MCF 10A (cell line): ENCODE data around the gene ABCC2. TPM values are rescaled to one million over a fixed set of nuclear protein-coding genes. Genes with fewer than 3 reads are reported as not detected.

ENCODE experiments used
- BruUV-seq: library from RNA; stranded (reverse); fragments of 400-500 nt; replicated peaks from 2 replicates; lab custom pipeline; 2021; lab: Mats Ljungman, UMichigan
- CTCF ChIA-PET: fragments of 300-600 bp; sonication (Branson Sonifier 250); formaldehyde crosslinking; extraction: SDS; loops from one replicate; lab custom pipeline; 2021; ENCODE audit warnings: antibody characterized with exemption, inconsistent platforms; lab: Yijun Ruan, JAX
- POLR2A ChIA-PET: fragments of 300-600, 350-650 bp; sonication (Branson Sonifier 250); formaldehyde crosslinking; extraction: SDS; loops from one replicate; lab custom pipeline; 2020; ENCODE audit warnings: antibody characterized with exemption, inconsistent platforms; lab: Yijun Ruan, JAX
- DNase-seq: peaks from one replicate; pipeline ENCODE4 v3.0.0-alpha.2; 2018; ENCODE audit not compliant: unreplicated experiment
- H3K27ac Mint-ChIP-seq: one replicate; pipeline ENCODE4 v1.8.0; 2022; ENCODE audit warnings: mild to moderate bottlenecking, low read depth, mixed read lengths; ENCODE audit not compliant: unreplicated experiment
- H3K27me3 Mint-ChIP-seq: one replicate; pipeline ENCODE4 v1.8.0; 2022; ENCODE audit warnings: mixed read lengths; ENCODE audit not compliant: insufficient read depth, unreplicated experiment
- H3K36me3 Mint-ChIP-seq: one replicate; pipeline ENCODE4 v1.8.0; 2022; ENCODE audit warnings: mild to moderate bottlenecking, moderate library complexity, mixed read lengths; ENCODE audit not compliant: insufficient read depth, unreplicated experiment
- H3K4me1 Mint-ChIP-seq: one replicate; pipeline ENCODE4 v1.8.0; 2022; ENCODE audit warnings: mixed read lengths; ENCODE audit not compliant: insufficient read depth, unreplicated experiment
- H3K4me3 Mint-ChIP-seq: one replicate; pipeline ENCODE4 v1.8.0; 2022; ENCODE audit warnings: mild to moderate bottlenecking, moderate library complexity, mixed read lengths; ENCODE audit not compliant: unreplicated experiment
- H3K9me3 Mint-ChIP-seq: one replicate; pipeline ENCODE4 v1.8.0; 2022; ENCODE audit warnings: mixed read lengths; ENCODE audit not compliant: unreplicated experiment
- CTCF ChIP-seq: fragments of 200-600 bp; IDR thresholded peaks from one replicate; pipeline ENCODE4 v1.8.0; 2022; ENCODE audit warnings: antibody characterized with exemption, mild to moderate bottlenecking; ENCODE audit not compliant: unreplicated experiment
- intact Hi-C: fragments of 100-400 bp; cut with micrococcal nuclease; formaldehyde crosslinking; loops from 2 replicates; pipeline ENCODE4 v1.14.1; 2022
- total RNA-seq: library from RNA; stranded (reverse); gene quantifications from 2 replicates; pipeline ENCODE4 v1.2.3, GENCODE V29; 2022

Gene ABCC2
- total RNA-seq, 1 experiment from 2014 or later = 6.3 TPM

GRCh38 chr10:99851825-99852224, 69.4 kb downstream of the ABCC2 start:
- ChIA-PET POLR2A (no interaction called here), CTCF (interaction anchor here (11.4 kb wide), 1 partner anchor 195 kb away, joined by 175 read pairs; no protein-coding TSS in a partner anchor)
- Mint-ChIP-seq H3K27ac (no peak overlapping the region), H3K36me3 (no peaks in the 10 kb centered on the region), H3K27me3 (no peaks in the 10 kb centered on the region), H3K4me3 (no peak overlapping the region), H3K4me1 (no peaks in the 10 kb centered on the region), H3K9me3 (no peaks in the 10 kb centered on the region)
- no peak for DNase-seq
- BruUV-seq = no TSS peak
- intact Hi-C loops = no loop called here
- no peak for TF ChIP-seq CTCF

GRCh38 chr10:99852481-99853213, 70.2 kb downstream of the ABCC2 start:
- no peak for TF ChIP-seq CTCF
- BruUV-seq = no TSS peak
- Mint-ChIP-seq H3K27ac (no peak overlapping the region), H3K9me3 (no peaks in the 10 kb centered on the region), H3K36me3 (no peaks in the 10 kb centered on the region), H3K4me3 (no peak overlapping the region), H3K27me3 (no peaks in the 10 kb centered on the region), H3K4me1 (no peaks in the 10 kb centered on the region)
- CTCF ChIA-PET = interaction anchor here (0.7 to 11.4 kb wide), 4 partner anchors 7 to 460 kb away, joined by 3 to 175 read pairs (median 24); no protein-coding TSS in a partner anchor
- no peak for DNase-seq
- intact Hi-C loops = no loop called here
- POLR2A ChIA-PET = no interaction called here

- no peak overlapping the region for H3K27ac Mint-ChIP-seq
- no peaks in the 10 kb centered on the region for H3K27me3 Mint-ChIP-seq
- no peaks in the 10 kb centered on the region for H3K9me3 Mint-ChIP-seq
- POLR2A ChIA-PET = interaction anchor here (1.0 to 1.4 kb wide), 3 partner anchors 8 to 403 kb away, joined by 3 to 4 read pairs (median 3); no protein-coding TSS in a partner anchor
- BruUV-seq = no TSS peak
- H3K36me3 Mint-ChIP-seq = no peaks in the 10 kb centered on the region
- no peak overlapping the region for H3K4me3 Mint-ChIP-seq
- CTCF ChIA-PET = interaction anchor here (0.9 to 11.4 kb wide), 4 partner anchors 8 to 247 kb away, joined by 3 to 175 read pairs (median 24); no protein-coding TSS in a partner anchor
- no peak for DNase-seq
- intact Hi-C loops = no loop called here
- no peaks in the 10 kb centered on the region for H3K4me1 Mint-ChIP-seq
- TF ChIP-seq CTCF = no peak
These were observed 71.2 kb downstream of the ABCC2 start for GRCh38 chr10:99853655-99854054.

GRCh38 chr10:99854860-99855259, 72.4 kb downstream of the ABCC2 start:
- BruUV-seq = no TSS peak
- H3K4me3 Mint-ChIP-seq = no peak overlapping the region
- H3K36me3 Mint-ChIP-seq = no peaks in the 10 kb centered on the region
- DNase-seq = no peak
- H3K9me3 Mint-ChIP-seq = no peaks in the 10 kb centered on the region
- no peak for TF ChIP-seq CTCF
- H3K27ac Mint-ChIP-seq = no peak overlapping the region
- ChIA-PET POLR2A (interaction anchor here (1.0 kb wide), 1 partner anchor 9 kb away, joined by 3 read pairs; no protein-coding TSS in a partner anchor), CTCF (interaction anchor here (0.6 to 5.2 kb wide), 5 partner anchors 9 to 354 kb away, joined by 3 to 45 read pairs (median 4); no protein-coding TSS in a partner anchor)
- H3K4me1 Mint-ChIP-seq = no peaks in the 10 kb centered on the region
- intact Hi-C loops = no loop called here
- no peaks in the 10 kb centered on the region for H3K27me3 Mint-ChIP-seq
